ENCODE data around the gene COL23A1.

COL23A1 gene

GRCh38 chr5:178474562-178475184 is 115.5 kb downstream of the COL23A1 start:
- DNase-seq (ENCODE audit: low spot score) = no peak

- no peak for DNase-seq (ENCODE audit: low spot score)
Measured at GRCh38 chr5:178473854-178474253, 116.3 kb downstream of the COL23A1 start.

- DNase-seq (ENCODE audit: low spot score) = no peak
Measured at GRCh38 chr5:178472138-178472537, 118.1 kb downstream of the COL23A1 start.

GRCh38 chr5:178471711-178472110 is 118.5 kb downstream of the COL23A1 start:
- no peak for DNase-seq (ENCODE audit: low spot score)

- DNase-seq (ENCODE audit: low spot score) = no peak
Measured at GRCh38 chr5:178470760-178471025, 119.5 kb downstream of the COL23A1 start.

- no peak for DNase-seq (ENCODE audit: low spot score)
Measured at GRCh38 chr5:178469975-178470759, 120.0 kb downstream of the COL23A1 start.

- DNase-seq (ENCODE audit: low spot score) = no peak
Measured at GRCh38 chr5:178469011-178469974, 120.9 kb downstream of the COL23A1 start.

GRCh38 chr5:178468196-178468685 is 122.0 kb downstream of the COL23A1 start:
- no peak for DNase-seq (ENCODE audit: low spot score)

GRCh38 chr5:178467568-178468195 is 122.5 kb downstream of the COL23A1 start:
- DNase-seq (ENCODE audit: low spot score) = no peak

GRCh38 chr5:178467205-178467567 is 123.0 kb downstream of the COL23A1 start:
- no peak for DNase-seq (ENCODE audit: low spot score)

- DNase-seq (ENCODE audit: low spot score) = no peak
Measured at GRCh38 chr5:178466342-178466741, 123.9 kb downstream of the COL23A1 start.

GRCh38 chr5:178465861-178466288 is 124.3 kb downstream of the COL23A1 start:
- DNase-seq (ENCODE audit: low spot score) = no peak

GRCh38 chr5:178465228-178465860 is 124.8 kb downstream of the COL23A1 start:
- DNase-seq (ENCODE audit: low spot score) = no peak

- no peak for DNase-seq (ENCODE audit: low spot score)
Measured at GRCh38 chr5:178464431-178465048, 125.7 kb downstream of the COL23A1 start.

- no peak for DNase-seq (ENCODE audit: low spot score)
Measured at GRCh38 chr5:178463321-178464155, 126.7 kb downstream of the COL23A1 start.

GRCh38 chr5:178462816-178463215 is 127.4 kb downstream of the COL23A1 start:
- DNase-seq (ENCODE audit: low spot score) = no peak

- no peak for DNase-seq (ENCODE audit: low spot score)
Measured at GRCh38 chr5:178462076-178462475, 128.1 kb downstream of the COL23A1 start.

- peak; percentile 66 for DNase-seq (ENCODE audit: low spot score)
Measured at GRCh38 chr5:178461004-178461730, 129.0 kb downstream of the COL23A1 start.

- DNase-seq (ENCODE audit: low spot score) = no peak
Measured at GRCh38 chr5:178460598-178460997, 129.6 kb downstream of the COL23A1 start.

- no peak for DNase-seq (ENCODE audit: low spot score)
Measured at GRCh38 chr5:178460174-178460573, 130.0 kb downstream of the COL23A1 start.

Data from NAMALWA (cell line).